Measurements from ENCODE around the gene PTCH2. TPM values are rescaled to one million over a fixed set of nuclear protein-coding genes. Genes with fewer than 3 reads are reported as not detected.

The PTCH2 gene
- total RNA-seq, 3 donors from 2014 or later, result 0.32 to 2.2 (median 1.3) TPM

DNA sequence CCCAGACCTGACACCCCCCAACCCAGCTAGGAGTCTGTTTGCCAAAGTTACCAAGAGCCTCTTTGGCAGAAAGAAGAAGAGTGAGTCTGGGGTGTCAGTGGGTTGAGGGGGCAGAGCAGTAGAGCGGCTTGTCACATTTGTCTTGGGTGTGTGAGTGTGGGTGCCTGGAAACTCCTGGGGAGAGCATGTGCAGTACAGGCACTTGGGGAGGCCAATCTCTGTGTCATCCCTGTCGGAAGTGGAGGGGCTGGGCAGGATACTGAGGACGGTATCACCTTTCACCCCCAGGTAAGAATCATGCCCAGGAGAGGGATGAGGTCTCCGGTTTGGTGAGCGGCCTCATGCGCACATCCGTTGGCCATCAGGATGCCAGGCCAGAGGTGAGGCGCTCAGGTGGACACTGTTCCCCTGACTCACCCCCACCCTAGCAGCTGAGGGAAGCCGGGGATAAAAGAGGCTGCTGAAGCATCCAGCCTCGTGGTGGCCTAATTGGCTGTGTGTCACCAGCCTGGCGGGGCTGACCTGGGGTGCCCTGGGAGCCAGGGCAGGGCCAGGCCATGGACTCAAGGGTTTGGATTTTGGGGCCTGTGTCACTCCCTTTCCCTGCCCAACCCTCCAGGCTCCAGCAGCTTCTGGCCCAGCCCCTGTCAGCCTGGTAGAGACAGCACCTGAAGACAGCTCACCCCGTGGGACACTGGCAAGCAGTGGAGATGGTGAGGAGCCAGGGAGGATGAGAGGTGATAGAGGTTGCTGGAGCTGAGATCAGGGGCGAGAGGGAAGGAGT is 39.5 kb downstream of the PTCH2 start:
- H3K27me3 ChIP-seq, result no peaks in the 10 kb centered on the region
- intact Hi-C loops (cut with DNase I; ENCODE audit: low total_unique reads), result no loop called here
- DNase-seq (ENCODE audit: low spot score in 2 of 2), result peak in 1 of 2 donors; percentile 40
- peak overlapping the region in 1 of 3 donors; percentile 96 for H3K4me3 ChIP-seq
- H3K9me3 ChIP-seq, result no peaks in the 10 kb centered on the region
- no peaks in the 10 kb centered on the region for H3K36me3 ChIP-seq
- H3K27ac ChIP-seq, result peak overlapping the region; percentile 54 to 84
- peaks cover 21 to 24% of the 10 kb centered on the region in 2 donors for H3K4me1 ChIP-seq
- TF ChIP-seq POLR2AphosphoS5 (IDR thresholded peaks at IDR 0.05) (no peak), CTCF (IDR thresholded peaks at IDR 0.05) (no peak), POLR2A (IDR thresholded peaks at IDR 0.05) (no peak)

DNA sequence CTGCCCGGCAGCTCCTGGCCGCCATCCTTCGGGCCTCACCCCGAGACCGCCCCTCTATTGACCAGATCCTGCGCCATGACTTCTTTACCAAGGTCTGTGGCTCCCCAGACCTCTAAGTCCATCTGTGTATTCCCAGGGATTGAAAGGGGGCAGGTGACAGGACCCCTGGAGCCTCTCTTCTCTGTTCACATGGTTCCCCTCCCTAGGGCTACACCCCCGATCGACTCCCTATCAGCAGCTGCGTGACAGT is 40.1 kb downstream of the PTCH2 start:
- peak in 1 of 2 donors; percentile 45 for DNase-seq (ENCODE audit: low spot score in 2 of 2)
- intact Hi-C loops (cut with DNase I; ENCODE audit: low total_unique reads), result no loop called here
- Histone ChIP-seq H3K4me3 (peak overlapping the region in 1 of 3 donors; percentile 96), H3K36me3 (no peaks in the 10 kb centered on the region), H3K27ac (peak overlapping the region; percentile 54 to 84), H3K27me3 (no peaks in the 10 kb centered on the region), H3K4me1 (peaks cover 16 to 19% of the 10 kb centered on the region in 2 donors), H3K9me3 (no peaks in the 10 kb centered on the region)
- no peak for TF ChIP-seq CTCF (IDR thresholded peaks at IDR 0.05)
- TF ChIP-seq POLR2A (IDR thresholded peaks at IDR 0.05), result no peak
- TF ChIP-seq POLR2AphosphoS5 (IDR thresholded peaks at IDR 0.05), result no peak

GRCh38 chr1:44802306-44803061 is 40.6 kb downstream of the PTCH2 start:
- Histone ChIP-seq H3K9me3 (no peaks in the 10 kb centered on the region), H3K4me1 (peaks cover 11 to 16% of the 10 kb centered on the region in 2 donors), H3K27ac (peak overlapping the region; percentile 54 to 84), H3K4me3 (peak overlapping the region; percentile 85 to 96 (median 92)), H3K36me3 (no peaks in the 10 kb centered on the region), H3K27me3 (no peaks in the 10 kb centered on the region)
- TF ChIP-seq POLR2A (IDR thresholded peaks at IDR 0.05) (no peak), CTCF (IDR thresholded peaks at IDR 0.05) (no peak), POLR2AphosphoS5 (IDR thresholded peaks at IDR 0.05) (no peak)
- intact Hi-C loops (cut with DNase I; ENCODE audit: low total_unique reads), result no loop called here
- peak in 1 of 2 donors; percentile 34 for DNase-seq (ENCODE audit: low spot score in 2 of 2)

DNA sequence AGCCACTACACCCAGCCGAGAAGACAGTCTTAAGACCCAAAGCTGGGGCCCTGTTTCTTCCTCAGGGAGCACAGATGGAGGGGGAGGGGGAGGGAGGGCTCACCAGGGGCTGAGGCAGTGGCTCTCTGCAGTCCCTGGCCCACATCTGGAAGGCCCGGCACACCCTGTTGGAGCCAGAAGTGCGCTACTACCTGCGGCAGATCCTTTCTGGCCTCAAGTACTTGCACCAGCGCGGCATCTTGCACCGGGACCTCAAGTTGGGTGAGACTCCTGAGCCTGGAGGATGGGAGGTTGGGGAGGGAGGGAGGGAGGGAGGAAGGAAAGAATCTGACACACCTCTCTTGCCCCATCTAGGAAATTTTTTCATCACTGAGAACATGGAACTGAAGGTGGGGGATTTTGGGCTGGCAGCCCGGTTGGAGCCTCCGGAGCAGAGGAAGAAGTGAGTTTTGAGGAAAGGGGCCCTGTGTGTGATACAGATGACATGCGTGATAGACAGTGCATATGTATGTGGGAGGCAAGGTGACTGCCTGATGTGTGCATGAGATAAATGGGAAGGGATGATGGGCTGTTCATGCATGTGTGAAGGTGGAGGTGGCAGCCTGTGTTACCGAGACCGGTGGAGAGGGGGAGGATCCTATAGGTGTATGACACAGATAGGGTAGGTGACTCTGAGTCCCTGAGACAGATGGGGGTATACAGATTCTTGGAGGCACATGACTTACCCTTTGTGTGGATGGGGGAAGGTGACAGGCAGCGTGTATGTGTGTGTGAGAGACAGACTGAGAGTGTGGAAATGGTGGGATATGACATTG is 41.4 kb downstream of the PTCH2 start:
- Histone ChIP-seq H3K27me3 (no peaks in the 10 kb centered on the region), H3K36me3 (no peaks in the 10 kb centered on the region), H3K4me1 (peaks cover 4 to 14% of the 10 kb centered on the region in 2 donors), H3K4me3 (peak overlapping the region; percentile 85 to 96 (median 92)), H3K9me3 (no peaks in the 10 kb centered on the region), H3K27ac (peak overlapping the region; percentile 54 to 84)
- peak in 1 of 2 donors; percentile 50 for DNase-seq (ENCODE audit: low spot score in 2 of 2)
- TF ChIP-seq CTCF (IDR thresholded peaks at IDR 0.05) (no peak), POLR2AphosphoS5 (IDR thresholded peaks at IDR 0.05) (no peak), POLR2A (IDR thresholded peaks at IDR 0.05) (no peak)
- intact Hi-C loops (cut with DNase I; ENCODE audit: low total_unique reads), result no loop called here
